Calu3 (cell line): ENCODE data around the gene RIN1. TPM values are rescaled to one million over a fixed set of nuclear protein-coding genes. Genes with fewer than 3 reads are reported as not detected.
"Not testable (repeated sequence)": the region's sequence is repeated elsewhere in the genome, so short reads cannot be mapped to it uniquely, and the experiment has no call there.

ENCODE experiments used
- BruUV-seq: library from RNA; stranded (reverse); fragments of 400-500 nt; replicated peaks from 2 replicates; lab custom pipeline; 2021; lab: Mats Ljungman, UMichigan
- CTCF ChIA-PET: fragments of 300-600 bp; sonication (Branson Sonifier 250); formaldehyde crosslinking; loops from one replicate; lab custom pipeline; 2022; ENCODE audit warnings: antibody characterized with exemption; lab: Charles Lee
- DNase-seq: peaks from one replicate; pipeline ENCODE4 v3.0.0; 2022
- H3K27ac Mint-ChIP-seq: one replicate; pipeline ENCODE4 v1.8.0; 2022; ENCODE audit warnings: mixed read lengths; ENCODE audit not compliant: unreplicated experiment
- H3K27me3 Mint-ChIP-seq: one replicate; pipeline ENCODE4 v1.8.0; 2022; ENCODE audit warnings: mixed read lengths; ENCODE audit not compliant: unreplicated experiment
- H3K36me3 Mint-ChIP-seq: one replicate; pipeline ENCODE4 v1.8.0; 2022; ENCODE audit warnings: mild to moderate bottlenecking, moderate library complexity, mixed read lengths; ENCODE audit not compliant: insufficient read depth, unreplicated experiment
- H3K4me1 Mint-ChIP-seq: one replicate; pipeline ENCODE4 v1.8.0; 2022; ENCODE audit warnings: mild to moderate bottlenecking, low read depth, mixed read lengths; ENCODE audit not compliant: unreplicated experiment
- H3K4me3 Mint-ChIP-seq: one replicate; pipeline ENCODE4 v1.8.0; 2022; ENCODE audit warnings: mild to moderate bottlenecking, low read depth, moderate library complexity, mixed read lengths; ENCODE audit not compliant: unreplicated experiment
- H3K9me3 Mint-ChIP-seq: one replicate; pipeline ENCODE4 v1.8.0; 2022; ENCODE audit warnings: low read depth, mixed read lengths; ENCODE audit not compliant: unreplicated experiment
- CTCF ChIP-seq: fragments of 200-600 bp; IDR thresholded peaks from one replicate; pipeline ENCODE4 v1.8.0; 2022; ENCODE audit warnings: antibody characterized with exemption; ENCODE audit not compliant: unreplicated experiment
- intact Hi-C: fragments of 100-400 bp; cut with micrococcal nuclease; formaldehyde crosslinking; loops from one replicate; pipeline ENCODE4 v1.10.0; 2022; ENCODE audit not compliant: unreplicated experiment
- total RNA-seq: library from RNA; stranded (reverse); gene quantifications from 2 replicates; pipeline ENCODE4 v1.2.3, GENCODE V29; 2022

RIN1 gene
- total RNA-seq, 1 experiment from 2014 or later, result 17.6 TPM

- Mint-ChIP-seq H3K27ac (no peak overlapping the region), H3K4me1 (peaks cover 10% of the 10 kb centered on the region), H3K36me3 (no peaks in the 10 kb centered on the region), H3K27me3 (peaks cover 42% of the 10 kb centered on the region), H3K4me3 (no peak overlapping the region), H3K9me3 (peaks cover 6% of the 10 kb centered on the region)
- DNase-seq, result no peak
- TF ChIP-seq CTCF, result no peak
- BruUV-seq, result no TSS peak
- intact Hi-C loops, result no loop called here
- CTCF ChIA-PET, result interaction anchor here (1.4 kb wide), 1 partner anchor 11 kb away, joined by 3 read pairs; no protein-coding TSS in a partner anchor
Observed at GRCh38 chr11:66322732-66323427, 13.4 kb downstream of the RIN1 start.

DNA sequence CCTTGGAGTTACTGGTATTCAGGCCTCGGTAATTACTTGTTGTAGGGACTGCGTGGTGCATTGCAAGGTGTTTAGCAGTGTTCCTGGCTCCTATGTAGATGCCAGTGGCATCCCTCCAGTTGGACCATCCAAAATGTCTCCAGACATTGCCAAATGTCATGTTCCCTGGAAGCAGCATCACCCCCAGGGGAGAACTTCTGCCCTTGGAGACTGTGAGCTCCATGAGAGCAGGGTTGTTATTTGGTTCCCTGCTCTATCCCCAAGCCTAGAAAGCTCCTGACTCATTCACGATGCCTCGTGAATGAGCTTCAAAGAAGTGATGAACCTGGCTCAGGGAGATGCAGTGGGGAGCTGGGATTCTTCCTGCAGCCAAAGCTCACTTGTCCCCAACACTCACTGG, 14.6 kb downstream of the RIN1 start:
- BruUV-seq, result no TSS peak
- intact Hi-C loops, result no loop called here
- Mint-ChIP-seq H3K4me1 (no peaks in the 10 kb centered on the region), H3K36me3 (no peaks in the 10 kb centered on the region), H3K27me3 (peaks cover 42% of the 10 kb centered on the region), H3K9me3 (peaks cover 6% of the 10 kb centered on the region), H3K27ac (no peak overlapping the region), H3K4me3 (no peak overlapping the region)
- no peak for TF ChIP-seq CTCF
- CTCF ChIA-PET, result interaction anchor here (1.4 kb wide), 1 partner anchor 10 kb away, joined by 3 read pairs; no protein-coding TSS in a partner anchor
- no peak for DNase-seq

DNA sequence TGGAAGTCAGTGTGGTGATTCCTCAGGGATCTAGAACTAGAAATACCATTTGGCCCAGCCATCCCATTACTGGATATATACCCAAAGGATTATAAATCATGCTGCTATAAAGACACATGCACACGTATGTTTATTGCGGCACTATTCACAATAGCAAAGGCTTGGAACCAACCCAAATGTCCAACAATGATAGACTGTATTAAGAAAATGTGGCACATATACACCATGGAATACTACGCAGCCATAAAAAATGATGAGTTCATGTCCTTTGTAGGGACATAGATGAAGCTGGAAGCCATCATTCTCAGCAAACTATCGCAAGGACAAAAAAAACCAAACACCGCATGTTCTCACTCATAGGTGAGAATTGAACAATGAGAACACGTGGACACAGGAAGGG, 15.5 kb downstream of the RIN1 start:
- BruUV-seq, CTCF ChIA-PET, H3K27ac Mint-ChIP-seq, intact Hi-C loops, H3K4me1 Mint-ChIP-seq, H3K4me3 Mint-ChIP-seq, H3K9me3 Mint-ChIP-seq, H3K36me3 Mint-ChIP-seq, DNase-seq: not testable (repeated sequence)
- peaks cover 48% of the 10 kb centered on the region for H3K27me3 Mint-ChIP-seq

GRCh38 chr11:66320289-66320688, 15.9 kb downstream of the RIN1 start:
- DNase-seq, H3K9me3 Mint-ChIP-seq, H3K4me1 Mint-ChIP-seq, H3K4me3 Mint-ChIP-seq, BruUV-seq, H3K27ac Mint-ChIP-seq, H3K36me3 Mint-ChIP-seq, intact Hi-C loops, CTCF ChIA-PET: not testable (repeated sequence)
- H3K27me3 Mint-ChIP-seq, result peaks cover 53% of the 10 kb centered on the region

DNA sequence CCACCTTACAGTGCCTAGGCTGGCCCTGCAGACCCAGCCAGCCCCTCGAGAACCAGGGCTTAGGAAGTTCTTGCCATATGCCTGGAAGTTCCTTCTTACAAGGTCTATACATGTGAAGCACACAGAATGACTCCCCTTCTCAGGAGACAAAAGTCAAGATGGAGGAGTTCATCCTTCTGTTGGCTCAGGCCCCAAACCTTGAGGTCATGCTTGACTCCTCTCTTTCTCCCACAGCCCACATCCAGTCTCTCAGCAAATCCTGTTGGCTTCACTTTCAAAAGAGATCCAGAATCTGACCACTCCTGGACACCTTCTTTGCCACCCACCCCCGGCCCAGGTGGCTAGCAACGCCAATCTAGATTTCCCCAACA, 17.6 kb downstream of the RIN1 start:
- peaks cover 63% of the 10 kb centered on the region for H3K27me3 Mint-ChIP-seq
- H3K27ac Mint-ChIP-seq, result no peak overlapping the region
- DNase-seq, result no peak
- intact Hi-C loops, result no loop called here
- peaks cover 9% of the 10 kb centered on the region for H3K36me3 Mint-ChIP-seq
- BruUV-seq, result no TSS peak
- H3K9me3 Mint-ChIP-seq, result peaks cover 6% of the 10 kb centered on the region
- no peak overlapping the region for H3K4me3 Mint-ChIP-seq
- no peak for TF ChIP-seq CTCF
- H3K4me1 Mint-ChIP-seq, result no peaks in the 10 kb centered on the region
- CTCF ChIA-PET, result no interaction called here
